ENCODE results near the gene RAB4B.
A peak's percentile ranks its signal among the peaks of the same experiment; 100 is the strongest.
"Not testable (repeated sequence)": the region's sequence is repeated elsewhere in the genome, so short reads cannot be mapped to it uniquely, and the experiment has no call there.

The RAB4B gene

DNA sequence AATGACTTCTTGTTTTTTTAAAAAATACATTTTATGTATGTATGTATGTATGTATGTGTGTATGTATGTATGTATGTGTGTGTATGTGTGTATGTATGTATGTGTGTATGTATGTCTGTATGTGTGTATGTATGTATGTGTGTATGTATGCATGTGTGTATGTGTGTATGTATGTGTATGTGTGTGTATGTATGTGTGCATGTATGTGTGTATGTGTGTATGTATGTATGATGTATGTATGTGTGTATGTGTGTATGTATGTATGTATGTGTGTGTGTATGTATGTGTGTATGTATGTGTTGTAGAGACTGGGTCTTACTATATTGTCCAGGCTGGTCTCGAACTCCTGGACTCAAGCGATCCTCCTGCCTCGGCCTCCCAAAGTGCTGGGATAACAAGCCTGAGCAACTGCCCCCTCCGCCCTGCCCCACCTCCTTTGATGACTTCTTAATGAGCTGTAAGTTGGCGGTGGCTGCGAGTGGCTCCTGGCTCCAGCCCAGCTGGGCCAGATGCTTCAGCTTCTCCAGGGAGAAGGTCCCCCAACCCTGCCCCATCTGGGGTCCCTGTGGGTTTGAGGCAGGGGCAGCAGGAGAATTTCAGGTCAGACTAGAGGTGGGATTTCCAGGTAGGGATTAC, 47.5 kb downstream of the RAB4B start:
- not testable (repeated sequence) for DNase-seq

DNA sequence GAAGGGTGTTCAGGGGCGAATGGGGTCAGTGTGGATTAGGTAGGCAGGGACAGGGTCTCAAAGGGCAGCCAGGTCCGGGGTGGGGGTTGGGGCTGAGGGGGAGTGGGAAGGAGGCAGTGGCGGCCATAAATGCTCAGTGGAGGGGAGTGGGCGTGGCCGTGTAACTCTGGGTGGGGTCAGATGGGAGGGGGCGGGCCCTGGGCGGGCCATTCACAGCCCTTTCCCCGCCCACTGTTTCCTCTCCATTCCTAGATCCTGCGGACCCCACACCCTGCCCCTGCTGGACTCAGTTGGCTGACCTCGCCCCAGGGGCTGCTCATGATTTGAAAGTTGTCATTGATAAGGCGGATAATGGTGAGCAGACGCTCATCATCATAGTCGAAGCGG, 48.3 kb downstream of the RAB4B start:
- not testable (repeated sequence) for DNase-seq

DNA sequence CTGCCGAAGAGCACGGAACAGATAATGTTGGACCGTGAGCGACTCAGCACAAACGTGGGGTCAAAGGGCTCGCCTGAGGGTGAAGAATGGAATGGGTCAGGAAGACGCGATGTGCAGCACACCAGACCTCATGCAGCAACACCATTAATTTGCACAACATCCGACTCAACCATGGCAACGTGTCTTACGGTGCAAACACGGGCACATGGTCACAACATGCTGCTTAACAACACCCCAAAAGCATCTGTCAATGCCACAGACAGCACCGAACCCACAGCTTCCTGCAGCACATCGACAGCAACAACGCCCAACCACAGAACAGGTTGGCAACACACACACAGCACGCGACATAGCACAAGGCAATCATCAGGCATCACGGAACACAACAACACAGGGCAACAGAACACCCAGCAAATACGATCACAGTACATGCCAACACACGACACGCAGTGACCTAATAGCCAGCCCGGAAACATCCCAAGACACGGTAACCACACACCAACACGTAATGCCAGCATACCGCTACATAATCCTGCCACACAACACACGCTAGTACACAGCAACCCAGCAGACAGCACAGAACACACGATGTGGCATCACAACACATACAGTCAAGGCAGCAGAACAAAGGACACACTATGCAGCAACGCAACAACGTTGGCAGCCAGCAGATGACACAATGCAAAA, 48.8 kb downstream of the RAB4B start:
- peak; percentile 47 for DNase-seq

DNA sequence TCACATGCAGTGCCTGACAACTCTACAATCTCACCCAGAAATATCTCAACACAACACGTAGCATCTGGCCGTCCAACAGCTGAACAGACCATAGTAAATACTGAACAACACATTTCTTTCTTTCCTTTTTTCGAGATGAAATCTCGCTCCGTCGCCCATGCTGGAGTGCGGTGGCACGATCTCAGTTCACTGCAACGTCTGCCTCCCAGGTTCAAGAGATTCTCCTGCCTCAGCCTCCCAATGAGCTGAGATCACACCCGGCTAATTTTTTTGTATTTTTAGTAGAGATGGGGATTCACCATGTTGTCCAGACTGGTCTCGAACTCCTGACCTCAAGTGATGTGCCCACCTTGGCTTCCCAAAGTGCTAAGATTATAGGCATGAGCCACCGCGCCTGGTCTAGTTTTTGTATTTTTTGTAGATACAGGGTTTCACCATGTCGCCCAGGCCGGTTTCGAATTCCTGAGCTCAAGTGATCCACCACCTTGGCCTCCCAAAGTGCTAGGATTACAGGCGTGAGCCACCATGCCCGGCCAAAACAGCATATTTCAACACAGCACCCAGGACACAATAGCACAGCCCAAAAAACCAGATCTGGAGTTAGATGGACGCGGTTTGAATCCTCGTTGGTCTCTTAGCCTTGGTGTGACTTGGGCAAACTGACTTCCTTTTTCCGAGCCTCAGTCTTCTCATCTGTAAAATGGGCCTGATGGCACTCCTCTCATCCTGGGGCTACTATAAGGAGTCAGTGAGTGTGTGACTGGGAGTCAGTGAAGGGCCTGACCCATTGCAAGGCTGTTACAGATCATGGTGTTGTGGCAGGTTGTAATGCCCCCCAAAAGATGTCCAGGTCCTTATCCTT, 49.6 kb downstream of the RAB4B start:
- no peak for DNase-seq

DNA sequence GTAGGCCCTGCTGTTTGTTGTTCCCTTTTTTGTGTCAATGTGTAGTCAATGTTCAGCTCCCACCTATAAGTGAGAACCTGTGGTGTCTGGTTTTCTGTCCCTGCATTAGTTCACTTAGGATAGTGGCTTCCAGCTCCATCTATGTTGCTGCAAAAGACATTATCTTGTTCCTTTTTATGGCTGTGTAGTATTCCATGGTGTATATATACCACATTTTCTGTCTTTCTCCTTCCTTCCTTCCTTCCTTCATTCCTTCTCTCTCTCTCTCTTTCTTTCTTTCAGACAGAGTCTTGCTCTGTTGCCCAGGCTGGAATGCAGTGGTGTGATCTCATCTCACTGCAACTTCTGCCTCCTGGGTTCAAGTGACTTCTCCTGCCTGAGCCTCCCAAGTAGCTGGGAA, 51.2 kb downstream of the RAB4B start:
- DNase-seq = no peak

DNA sequence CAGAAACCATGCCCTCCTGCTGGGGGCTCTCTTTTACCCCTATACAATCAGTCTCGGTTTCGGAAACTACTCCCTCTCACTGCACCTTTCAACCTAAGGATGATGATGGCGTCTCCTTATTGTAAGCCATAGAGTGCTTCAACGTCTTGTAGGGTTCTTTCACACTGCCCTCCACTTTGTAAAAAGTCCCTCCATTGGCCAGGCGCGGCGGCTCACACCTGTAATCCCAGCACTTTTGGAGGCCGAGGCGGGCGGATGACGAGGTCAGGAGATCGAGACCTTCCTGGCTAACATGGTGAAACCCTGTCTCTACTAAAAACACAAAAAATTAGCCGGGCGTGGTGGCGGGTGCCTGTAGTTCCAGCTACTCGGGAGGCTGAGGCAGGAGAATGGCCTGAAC, 52.7 kb downstream of the RAB4B start:
- not testable (repeated sequence) for DNase-seq

DNA sequence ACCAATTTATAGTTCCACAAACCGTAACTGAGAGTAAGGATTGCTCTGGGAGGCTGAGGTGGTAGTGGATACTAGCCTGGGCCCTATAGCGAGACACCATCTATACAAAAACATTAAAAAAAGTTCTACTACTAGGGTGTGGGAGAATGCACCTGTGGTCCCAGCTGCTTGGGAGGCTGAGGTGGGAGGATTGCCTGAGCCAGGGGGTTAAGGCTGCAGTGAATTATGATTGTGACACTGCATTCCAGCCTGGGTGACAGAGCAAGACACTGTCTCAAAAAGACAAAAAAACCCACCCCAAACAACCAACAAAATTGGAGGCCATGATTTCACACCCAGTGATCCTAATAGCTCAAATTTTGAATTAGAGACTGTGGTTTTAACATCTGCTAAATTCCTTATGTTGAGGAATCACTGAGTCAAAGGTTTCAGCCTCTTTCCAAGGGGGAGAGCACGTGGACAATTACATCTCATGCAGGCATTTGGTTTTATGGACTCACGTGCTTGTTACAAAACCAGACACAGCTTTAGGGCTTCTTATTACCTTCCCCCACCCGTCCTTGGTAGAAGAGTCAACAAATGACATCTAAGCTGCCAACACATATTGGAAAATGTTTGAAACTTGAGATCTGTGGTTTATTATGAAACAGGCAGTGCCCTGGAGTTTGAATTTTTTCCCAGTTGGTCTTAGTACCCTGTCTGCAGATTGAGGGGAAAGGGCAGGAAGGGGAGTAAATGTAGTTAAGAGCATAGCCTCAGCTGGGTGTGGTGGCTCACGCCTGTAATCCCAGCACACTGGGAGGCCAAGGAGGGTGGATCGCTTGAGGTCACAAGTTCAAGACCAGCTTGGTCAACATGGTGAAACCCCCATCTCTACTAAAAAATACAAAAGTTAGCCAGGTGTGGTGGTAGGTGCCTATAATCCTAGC, 53.7 kb downstream of the RAB4B start:
- no peak for DNase-seq

DNA sequence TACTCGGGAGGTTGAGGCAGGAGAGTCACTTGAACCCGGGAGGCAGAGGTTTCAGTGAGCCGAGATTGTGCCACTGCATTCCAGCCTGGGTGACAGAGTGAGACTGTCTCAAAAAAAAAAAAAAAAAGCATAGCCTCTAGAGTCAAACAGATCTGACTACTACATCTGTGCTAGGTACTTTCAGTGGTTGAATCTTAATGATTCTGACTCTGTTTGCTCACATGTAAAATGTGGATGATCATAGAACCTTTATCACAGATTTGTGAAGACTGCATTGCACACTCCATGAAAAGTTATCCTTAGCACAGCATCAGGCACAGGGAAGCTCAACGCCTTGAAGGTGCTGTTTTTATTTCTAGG, 54.4 kb downstream of the RAB4B start:
- DNase-seq = not testable (repeated sequence)

DNA sequence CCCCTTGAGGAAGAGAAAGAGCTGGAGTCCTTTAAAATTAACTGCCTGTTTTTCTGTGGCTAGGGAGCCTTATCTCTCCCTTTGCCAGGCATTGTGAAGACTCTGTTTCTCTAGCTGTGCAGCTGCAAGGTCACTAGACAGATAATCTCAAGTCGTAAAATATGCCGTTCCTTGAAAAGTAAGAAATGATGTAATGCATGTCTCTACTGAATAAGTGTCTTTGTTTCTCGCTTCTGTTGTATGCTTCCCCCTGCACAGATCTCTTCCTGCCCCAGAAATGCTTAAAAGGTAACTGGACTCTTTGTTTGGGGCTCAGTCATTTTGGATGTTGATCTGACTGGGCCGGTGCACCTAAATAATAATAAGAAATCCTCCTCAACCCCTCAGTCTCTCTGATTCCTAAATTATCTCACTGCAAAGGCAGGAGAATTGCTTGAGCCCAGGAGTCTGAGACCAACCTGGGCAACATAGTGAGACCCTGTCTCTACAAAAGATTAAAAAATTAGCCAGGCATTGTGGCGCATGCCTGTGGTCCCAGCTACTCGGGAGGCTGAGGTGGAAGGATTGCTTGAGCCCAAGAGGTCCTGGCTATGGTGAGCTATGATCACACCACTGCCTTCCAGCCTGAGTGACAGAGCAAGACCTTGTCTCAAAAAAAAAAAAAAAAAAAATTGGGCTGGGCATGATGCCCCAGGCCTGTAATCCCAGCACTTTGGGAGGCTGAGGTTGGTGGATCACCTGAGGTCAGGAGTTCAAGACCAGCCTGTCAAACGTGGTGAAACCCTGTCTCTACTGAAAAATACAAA, 55.9 kb downstream of the RAB4B start:
- not testable (repeated sequence) for DNase-seq

DNA sequence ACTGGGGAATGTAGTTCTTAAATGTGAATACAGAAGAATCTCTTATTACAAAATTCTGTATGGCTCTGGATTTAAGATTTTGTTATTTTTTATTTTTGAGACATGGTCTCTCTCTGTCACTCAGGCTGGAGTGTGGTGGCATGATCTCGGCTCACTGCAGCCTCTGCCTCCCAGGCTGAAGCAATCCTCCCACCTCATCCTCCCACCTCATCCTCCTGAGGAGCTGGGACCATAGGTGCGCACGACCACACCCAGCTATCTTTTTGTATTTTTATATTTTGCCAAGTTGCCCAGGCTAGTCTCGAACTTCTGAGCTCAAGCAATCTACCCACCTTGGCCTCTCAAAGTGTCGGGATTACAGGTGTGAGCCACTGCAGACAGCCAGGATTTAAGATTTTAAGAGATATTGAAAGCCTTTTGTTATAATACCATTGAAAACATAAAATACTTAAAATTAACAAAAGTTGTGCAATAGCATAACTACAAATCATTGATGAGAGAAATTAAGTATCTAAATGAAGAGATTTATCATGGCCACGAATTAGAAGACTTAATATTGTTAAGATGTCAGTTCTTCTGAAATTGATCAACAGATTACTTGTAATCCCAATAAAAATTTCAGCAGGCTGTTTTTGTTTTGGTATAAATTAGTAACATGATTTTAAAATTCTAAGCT, 58.8 kb downstream of the RAB4B start:
- no peak for DNase-seq

DNA sequence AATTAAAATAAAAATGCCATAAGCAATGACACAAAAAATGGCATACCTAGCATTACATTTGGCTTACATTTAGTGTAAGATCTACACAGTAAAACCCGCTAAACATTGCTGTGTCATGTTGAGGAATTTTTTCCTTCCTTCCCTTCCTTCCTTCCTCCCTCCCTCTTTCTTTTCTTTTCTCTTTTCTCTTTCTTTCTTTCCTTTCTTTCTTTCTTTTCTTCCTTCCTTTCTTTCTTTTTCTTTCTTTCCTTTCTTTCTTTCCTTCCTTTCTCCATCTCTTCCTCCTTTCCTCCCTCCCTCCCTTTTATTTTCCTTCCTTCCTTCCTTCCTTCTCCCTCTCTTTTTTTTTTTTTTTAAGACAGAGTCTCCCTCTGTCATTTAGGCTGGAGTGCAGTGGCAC, 60.4 kb downstream of the RAB4B start:
- DNase-seq = not testable (repeated sequence)

DNA sequence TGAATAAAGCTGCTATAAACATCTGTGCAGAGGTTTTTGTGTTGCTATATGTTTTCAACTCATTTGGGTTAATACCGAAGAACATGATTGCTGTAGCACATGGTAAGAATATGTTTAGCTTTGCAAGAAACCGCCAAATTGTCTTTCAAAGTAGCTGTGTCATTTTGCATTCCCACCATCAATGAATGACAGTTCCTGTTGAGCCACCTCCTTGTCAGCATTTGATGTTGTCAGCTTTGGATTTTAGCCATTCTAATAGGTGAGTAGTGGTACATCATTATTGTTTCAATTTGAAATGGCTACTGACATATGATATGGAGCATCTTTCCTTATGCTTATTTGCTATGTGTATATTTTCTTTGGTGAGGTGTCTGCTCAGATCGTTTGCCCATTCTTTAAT, 64.0 kb downstream of the RAB4B start:
- DNase-seq = not testable (repeated sequence)

DNA sequence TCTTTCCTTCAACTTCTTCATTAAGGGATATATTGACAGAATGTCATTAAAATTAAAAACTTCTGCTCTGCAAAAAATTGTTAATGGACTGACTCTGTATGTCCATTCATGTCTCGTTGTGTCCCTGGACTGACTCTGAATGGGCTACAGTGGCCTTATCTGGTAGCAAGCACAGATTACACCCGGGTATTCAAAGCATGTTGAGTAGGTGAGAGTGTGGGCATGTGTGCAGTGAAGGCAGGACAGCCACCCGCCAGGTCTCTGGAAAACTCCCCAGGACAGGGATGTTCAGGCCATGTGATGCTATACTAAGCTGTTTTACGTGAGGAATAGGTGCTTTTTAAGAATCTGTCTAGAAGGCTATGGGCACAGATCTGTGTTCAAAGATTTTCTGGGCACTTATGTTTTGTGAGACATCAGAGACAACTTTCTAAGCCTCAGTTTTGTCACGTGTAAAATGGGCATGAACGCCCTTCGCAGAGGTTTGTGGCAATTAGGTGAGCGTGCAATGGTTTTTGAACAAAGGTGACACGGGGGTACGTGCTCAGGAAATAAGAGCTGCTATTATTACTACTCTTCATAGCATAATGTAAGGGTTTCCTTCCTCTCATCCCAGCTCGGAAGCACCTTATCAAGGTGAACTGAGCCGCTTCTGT, 65.1 kb downstream of the RAB4B start:
- not testable (repeated sequence) for DNase-seq

DNA sequence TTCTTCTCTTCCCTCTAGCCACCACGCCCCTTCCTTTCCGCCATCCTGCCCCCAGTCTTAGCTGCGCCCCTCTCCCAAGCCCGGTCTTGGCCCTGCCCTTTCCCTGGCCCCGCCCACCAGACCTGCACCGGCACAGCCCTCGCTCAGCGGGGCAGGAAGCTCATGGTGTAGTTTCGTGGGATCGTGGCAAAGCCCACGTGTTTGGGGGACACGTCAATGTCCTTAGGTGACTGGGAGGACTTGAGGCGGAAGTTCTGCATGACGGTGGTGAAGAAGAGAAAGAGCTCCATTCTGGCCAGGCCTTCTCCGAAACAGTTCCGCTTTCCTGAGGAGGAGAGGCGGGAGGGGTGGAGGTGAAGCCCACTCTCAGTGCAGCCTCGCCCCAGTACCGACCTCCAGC, 65.6 kb downstream of the RAB4B start:
- DNase-seq = peak; percentile 72

Measured in T-helper 9 cell (primary cell).